HG03575 (cell line): ENCODE results near the gene HPS3.

ENCODE experiments used
- ATAC-seq: cut with Tn5 transposase; IDR thresholded peaks from one replicate; pipeline ENCODE4 v1.9.1; 2021; ENCODE audit not compliant: unreplicated experiment, insufficient number of reproducible peaks, low FRiP score; ENCODE audit errors: extremely low read depth

The HPS3 gene

GRCh38 chr3:149120051-149120972 lies 9.1 kb upstream of the HPS3 start:
- ATAC-seq = no peak

- no peak for ATAC-seq
Observed at GRCh38 chr3:149122721-149123578, 6.5 kb upstream of the HPS3 start.

DNA sequence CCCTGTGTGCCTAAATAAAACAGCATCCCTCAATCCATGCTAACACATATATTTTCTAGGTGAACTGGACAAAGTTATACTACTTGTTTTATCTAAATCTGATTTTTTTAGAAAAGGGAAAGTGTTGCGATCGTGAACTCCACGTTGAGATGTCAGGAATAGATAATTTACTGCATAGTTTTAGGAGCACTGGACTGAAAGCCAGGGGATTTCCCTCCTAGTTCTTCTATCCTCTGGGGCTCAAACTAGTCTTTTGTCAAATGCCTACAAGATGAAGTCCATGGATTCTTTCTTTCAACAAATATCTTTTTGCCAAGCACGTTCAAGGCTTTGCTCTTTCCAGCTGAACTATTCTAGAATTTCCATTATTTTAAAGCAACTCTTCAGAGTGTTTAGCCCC lies 617 bp upstream of the HPS3 start:
- ATAC-seq = no peak

DNA sequence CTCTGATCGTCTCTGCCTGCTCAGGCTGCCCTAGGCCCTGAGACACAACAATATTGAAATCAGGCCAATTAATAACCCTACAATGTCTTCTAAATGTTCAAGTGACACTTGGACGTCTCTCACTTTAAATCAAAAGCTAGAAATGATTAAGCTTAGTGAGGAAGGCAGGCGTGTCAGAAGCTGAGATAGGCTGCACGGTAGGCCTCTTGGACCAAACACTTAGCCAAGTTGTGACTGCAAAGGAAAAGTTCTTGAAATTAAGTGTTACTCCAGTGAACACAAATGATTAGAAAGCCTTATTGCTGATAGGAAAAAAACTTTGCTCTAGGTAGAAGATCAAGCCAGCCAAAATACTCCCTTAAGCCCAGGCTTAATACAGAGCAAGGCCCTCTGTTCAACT lies 2.2 kb downstream of the HPS3 start:
- no peak for ATAC-seq

- ATAC-seq = no peak
Observed at GRCh38 chr3:149134575-149134974, 5.1 kb downstream of the HPS3 start.

GRCh38 chr3:149142682-149143081 lies 13.2 kb downstream of the HPS3 start:
- ATAC-seq = no peak

- ATAC-seq = no peak
Observed at GRCh38 chr3:149145356-149145755, 15.9 kb downstream of the HPS3 start.

DNA sequence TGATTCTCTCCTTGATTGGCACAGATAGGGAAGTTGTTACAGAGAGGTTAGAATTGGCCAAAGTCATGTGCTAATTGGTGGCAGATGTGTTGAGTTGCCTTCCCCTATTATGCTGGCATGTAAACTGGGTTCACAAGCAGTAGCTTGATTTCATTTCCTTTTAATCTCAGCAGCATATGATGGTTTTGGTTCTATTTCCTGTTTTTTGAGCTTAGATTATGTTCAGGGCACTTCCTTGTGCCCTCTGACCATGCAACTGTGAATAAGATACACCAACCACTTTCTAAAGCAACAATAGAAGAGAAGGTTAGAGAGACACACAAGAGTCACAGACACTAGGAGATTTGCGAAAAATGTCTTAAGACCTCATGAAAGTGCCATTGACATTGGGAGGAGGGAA lies 16.5 kb downstream of the HPS3 start:
- no peak for ATAC-seq

- ATAC-seq = no peak
Observed at GRCh38 chr3:149150436-149150835, 21.0 kb downstream of the HPS3 start.

DNA sequence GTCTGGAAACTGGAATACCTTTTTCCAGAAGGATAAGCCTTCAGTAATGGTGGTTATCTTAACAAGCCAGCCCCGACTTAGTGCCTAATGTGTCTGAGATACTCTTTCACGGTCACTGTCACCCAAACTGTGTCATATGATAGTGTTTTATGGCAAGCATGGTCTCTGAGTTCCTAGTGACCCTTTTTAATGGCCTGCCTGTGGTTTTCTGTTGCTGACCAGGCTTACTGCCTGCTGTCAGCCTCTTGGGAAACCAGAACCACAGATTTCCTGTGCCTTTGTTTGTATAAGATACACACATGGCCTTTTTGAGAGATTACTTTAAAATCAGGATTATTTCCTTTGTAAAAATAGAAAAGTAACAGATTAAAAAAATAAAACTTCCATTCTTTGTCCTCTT lies 22.4 kb downstream of the HPS3 start:
- no peak for ATAC-seq

- ATAC-seq = peak; percentile 93
Observed at GRCh38 chr3:149152420-149152819, 23.0 kb downstream of the HPS3 start.

- ATAC-seq = no peak
Observed at GRCh38 chr3:149153402-149153801, 24.0 kb downstream of the HPS3 start.

DNA sequence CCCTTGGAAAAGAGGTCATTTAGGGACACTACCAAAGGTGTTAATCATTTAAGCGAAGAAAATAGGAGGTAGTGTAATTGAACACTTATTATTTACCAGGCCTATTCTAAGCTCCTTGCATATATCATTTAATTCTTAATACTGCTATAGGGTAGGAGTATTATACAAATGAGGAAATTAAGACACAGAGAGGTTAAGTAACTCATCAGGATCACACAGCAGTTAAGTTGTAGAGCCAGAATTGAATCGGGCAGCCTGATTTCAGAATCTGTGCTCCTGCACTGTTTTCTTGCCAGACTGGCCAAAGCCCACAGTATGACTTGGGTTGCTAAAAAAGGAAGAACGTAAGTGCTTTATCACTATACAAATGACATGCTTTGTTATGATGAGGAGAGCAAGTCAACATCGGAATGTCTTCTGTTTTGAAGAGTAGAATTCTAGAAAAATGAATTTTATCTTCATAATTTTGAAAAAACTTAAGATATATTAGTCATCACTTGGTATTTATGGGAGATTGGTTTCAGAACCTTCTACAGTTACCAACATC lies 31.4 kb downstream of the HPS3 start:
- no peak for ATAC-seq

GRCh38 chr3:149162007-149162406 lies 32.6 kb downstream of the HPS3 start:
- no peak for ATAC-seq

DNA sequence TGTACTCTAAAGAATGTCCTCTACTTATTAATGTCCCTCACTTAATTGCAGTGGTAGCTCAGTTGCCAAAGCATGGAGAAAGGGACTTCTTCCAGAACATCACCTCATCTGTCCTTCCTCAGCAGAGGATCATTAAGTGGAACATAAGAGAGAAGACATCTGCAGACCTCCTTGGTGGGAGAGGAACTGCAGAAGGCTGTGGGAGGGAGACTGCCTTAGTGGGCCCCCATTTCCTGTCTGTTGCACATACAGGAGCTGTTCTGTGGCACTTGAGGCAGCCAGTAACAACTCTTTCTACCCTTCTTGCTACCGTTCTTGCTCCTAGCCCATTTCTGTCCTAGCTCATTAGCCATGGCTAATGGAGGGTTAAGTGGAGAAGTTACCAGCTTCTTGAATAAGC lies 33.6 kb downstream of the HPS3 start:
- ATAC-seq = no peak

- no peak for ATAC-seq
Observed at GRCh38 chr3:149167898-149168297, 38.5 kb downstream of the HPS3 start.

DNA sequence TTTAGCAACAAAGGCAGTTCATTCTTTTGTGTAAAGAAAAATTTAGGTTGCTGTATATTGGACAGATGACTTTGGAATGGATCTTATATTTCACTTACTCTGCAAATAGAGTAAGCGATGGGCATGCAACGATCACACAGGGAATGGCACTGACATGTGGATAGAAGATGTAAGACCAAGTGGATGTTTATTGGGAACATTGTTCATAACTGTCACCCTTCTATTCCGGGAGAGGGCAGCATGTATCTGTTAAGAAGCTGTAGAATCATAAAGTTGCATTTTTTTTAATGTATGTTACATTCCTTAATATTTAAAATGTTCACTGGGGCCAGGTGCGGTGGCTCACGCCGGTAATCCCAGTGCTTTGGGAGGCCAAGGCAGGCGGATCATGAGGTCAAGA lies 41.2 kb downstream of the HPS3 start:
- no peak for ATAC-seq

DNA sequence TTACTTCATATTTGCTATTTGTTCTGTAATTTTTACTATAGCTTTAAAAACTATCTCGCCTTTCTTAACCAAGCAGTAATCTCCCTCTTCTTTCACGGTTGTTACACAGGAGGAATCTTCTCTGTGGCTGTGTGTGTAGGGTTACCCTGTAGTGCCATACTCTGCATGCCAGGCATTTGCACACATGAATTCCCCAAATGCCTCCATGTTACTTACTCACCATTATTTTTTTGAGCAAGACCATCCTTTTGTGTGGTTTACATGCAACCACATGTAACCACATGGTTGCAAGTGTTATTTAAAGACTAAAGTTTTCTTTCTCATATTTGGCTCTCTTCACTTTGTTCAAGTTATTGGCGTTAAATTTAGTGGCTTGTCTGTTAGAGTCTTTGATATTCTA lies 45.5 kb downstream of the HPS3 start:
- ATAC-seq = peak; percentile 92

DNA sequence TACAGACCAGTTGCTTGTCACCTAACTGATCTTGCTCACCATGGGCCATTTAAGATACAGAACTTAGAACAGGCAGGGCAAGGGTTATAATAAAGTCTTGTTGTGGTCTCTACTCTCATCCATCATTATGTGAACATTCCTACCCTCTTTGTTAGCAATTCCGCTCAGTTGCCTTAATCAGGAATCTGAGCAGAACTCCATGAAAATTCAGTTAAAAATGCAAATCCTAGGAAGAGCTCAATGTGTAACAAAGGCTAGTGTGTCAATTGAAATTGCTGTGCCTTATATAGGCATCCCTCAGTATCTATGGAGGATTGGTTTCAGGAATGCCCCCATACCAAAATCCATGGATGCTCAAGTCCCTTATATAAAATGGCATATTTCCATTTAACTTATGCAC lies 47.7 kb downstream of the HPS3 start:
- no peak for ATAC-seq

DNA sequence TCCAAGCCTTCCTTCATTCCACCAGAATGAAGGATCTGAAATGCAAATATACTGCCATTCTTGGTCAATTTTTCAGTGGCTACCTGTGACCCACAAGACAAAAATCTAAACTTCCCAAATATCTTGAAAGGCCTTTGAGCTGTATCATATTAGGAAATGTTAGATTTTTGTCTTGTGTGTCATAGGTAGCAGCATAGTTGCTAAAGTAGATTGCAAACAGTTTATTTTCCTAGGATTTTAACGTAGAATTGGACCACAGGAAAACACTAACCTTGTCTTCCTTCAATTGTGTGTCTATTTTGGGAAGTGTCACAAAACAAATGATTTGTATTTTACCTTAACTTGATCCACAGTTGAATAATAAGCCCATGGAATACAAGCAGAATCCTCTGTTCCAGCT lies 49.8 kb downstream of the HPS3 start:
- ATAC-seq = no peak
